Activated CD8-positive, alpha-beta memory T cell treated with anti-CD3 and anti-CD28 coated beads, Interleukin-2, amount 50 U/mL, for 1 hour (primary cell): ENCODE measurements around the gene BCAR3.
"Not testable (repeated sequence)": the region's sequence is repeated elsewhere in the genome, so short reads cannot be mapped to it uniquely, and the experiment has no call there.

Experiments used
- DNase-seq: peaks from one replicate; pipeline ENCODE4 v3.0.0-alpha.2; 2020; ENCODE audit errors: extremely low read depth

Gene BCAR3

GRCh38 chr1:93577536-93578432 is 103.9 kb downstream of the BCAR3 start:
- DNase-seq: no peak

- DNase-seq: no peak
Measured at GRCh38 chr1:93576746-93577145, 104.9 kb downstream of the BCAR3 start.

- no peak for DNase-seq
Measured at GRCh38 chr1:93576346-93576745, 105.3 kb downstream of the BCAR3 start.

GRCh38 chr1:93575621-93576284 is 105.9 kb downstream of the BCAR3 start:
- DNase-seq: no peak

- DNase-seq: no peak
Measured at GRCh38 chr1:93574991-93575390, 106.6 kb downstream of the BCAR3 start.

GRCh38 chr1:93574511-93574910 is 107.1 kb downstream of the BCAR3 start:
- no peak for DNase-seq

- no peak for DNase-seq
Measured at GRCh38 chr1:93573940-93574469, 107.6 kb downstream of the BCAR3 start.

GRCh38 chr1:93571623-93572310 is 109.9 kb downstream of the BCAR3 start:
- no peak for DNase-seq

GRCh38 chr1:93569489-93569888 is 112.1 kb downstream of the BCAR3 start:
- no peak for DNase-seq

GRCh38 chr1:93567255-93567918 is 114.2 kb downstream of the BCAR3 start:
- no peak for DNase-seq

- no peak for DNase-seq
Measured at GRCh38 chr1:93566227-93566626, 115.4 kb downstream of the BCAR3 start.

GRCh38 chr1:93565496-93566206 is 116.0 kb downstream of the BCAR3 start:
- no peak for DNase-seq

- DNase-seq: no peak
Measured at GRCh38 chr1:93559695-93560094, 121.9 kb downstream of the BCAR3 start.

GRCh38 chr1:93559045-93559444 is 122.6 kb downstream of the BCAR3 start:
- no peak for DNase-seq

GRCh38 chr1:93556291-93556690 is 125.3 kb downstream of the BCAR3 start:
- DNase-seq: no peak

GRCh38 chr1:93554883-93555872 is 126.5 kb downstream of the BCAR3 start:
- DNase-seq: no peak

GRCh38 chr1:93553886-93554490 is 127.6 kb downstream of the BCAR3 start:
- not testable (repeated sequence) for DNase-seq

GRCh38 chr1:93552741-93553455 is 128.7 kb downstream of the BCAR3 start:
- DNase-seq: no peak

- DNase-seq: no peak
Measured at GRCh38 chr1:93549811-93550210, 131.8 kb downstream of the BCAR3 start.
